Muscle layer of duodenum (tissue), 2 donors: ENCODE data around the gene CENPQ.

Experiments used
- H3K27ac ChIP-seq: one replicate; pipeline ENCODE4 v1.7.0; 2013; ENCODE audit warnings: mild to moderate bottlenecking, low read length
- H3K27me3 ChIP-seq: one replicate; pipeline ENCODE4 v1.7.0; 2013; ENCODE audit warnings: low read depth, mild to moderate bottlenecking, control low read depth, low read length
- H3K36me3 ChIP-seq, 2 donors: one replicate each; pipeline ENCODE4 v1.7.0; 2013; ENCODE audit warnings: low read length in 2 of 2, control low read depth in 1 of 2, mild to moderate bottlenecking in 1 of 2; ENCODE audit not compliant: insufficient read depth in 2 of 2, control insufficient read depth in 1 of 2
- H3K4me1 ChIP-seq, 2 donors: one replicate each; pipeline ENCODE4 v1.7.0; 2013; ENCODE audit warnings: low read length in 2 of 2, mild to moderate bottlenecking in 2 of 2, control low read depth in 1 of 2, moderate library complexity in 1 of 2; ENCODE audit not compliant: insufficient read depth in 2 of 2, control insufficient read depth in 1 of 2
- H3K4me3 ChIP-seq, 2 donors: one replicate each; pipeline ENCODE4 v1.7.0; 2013; ENCODE audit warnings: low read length in 2 of 2, low read depth in 1 of 2, mild to moderate bottlenecking in 1 of 2
- H3K9me3 ChIP-seq, 2 donors: one replicate each; pipeline ENCODE4 v1.7.0; 2013; ENCODE audit warnings: low read length in 2 of 2, control low read depth in 1 of 2, mild to moderate bottlenecking in 1 of 2; ENCODE audit not compliant: control insufficient read depth in 1 of 2
- donor health status: healthy.

CENPQ gene

DNA sequence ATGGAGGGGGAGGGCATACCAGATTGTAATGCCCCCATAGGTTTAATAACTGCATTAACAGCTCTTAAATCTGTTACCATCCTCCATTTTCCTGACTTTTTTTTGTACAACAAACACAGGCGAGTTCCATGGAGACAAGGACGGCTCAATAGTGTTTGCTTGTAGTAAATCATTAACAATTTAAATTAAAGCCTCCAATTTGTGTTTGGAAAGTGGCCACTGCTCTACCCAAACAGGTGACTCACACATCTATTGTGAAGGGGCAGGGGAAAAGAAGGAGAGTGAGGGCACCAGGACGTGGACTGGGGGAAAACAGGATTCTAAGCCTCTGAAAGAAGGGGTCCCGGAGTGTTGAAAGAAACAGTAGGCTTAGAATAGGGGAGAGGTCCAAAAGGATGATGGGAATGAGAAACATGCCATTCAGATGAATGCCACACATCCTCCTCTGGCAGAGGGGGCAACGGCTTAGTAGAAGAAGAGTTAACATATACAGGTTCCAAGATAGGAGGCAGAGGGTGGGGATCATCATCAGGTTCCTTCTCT is 43.5 kb downstream of the CENPQ start:
- no peak overlapping the region for H3K27ac ChIP-seq
- no peaks in the 10 kb centered on the region for H3K27me3 ChIP-seq
- no peak overlapping the region for H3K4me3 ChIP-seq

DNA sequence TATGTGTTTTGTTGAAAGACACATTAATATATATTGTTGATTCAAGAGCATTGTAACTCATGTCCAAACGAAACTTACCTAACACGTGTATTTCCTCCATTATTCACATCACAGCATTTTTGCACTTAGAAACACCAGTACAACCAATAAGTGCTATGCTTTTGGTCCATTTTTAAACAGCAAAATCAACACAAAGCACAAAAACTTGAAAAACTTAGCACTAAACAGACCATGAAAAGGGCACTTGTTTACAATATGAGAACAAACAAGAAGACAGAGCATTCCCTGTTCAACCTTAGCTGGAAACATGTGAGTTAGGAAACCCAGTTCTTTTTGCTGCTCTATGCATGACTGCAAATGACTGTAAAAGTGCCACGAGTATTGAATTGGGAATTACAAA is 46.2 kb downstream of the CENPQ start:
- Histone ChIP-seq H3K27me3 (no peaks in the 10 kb centered on the region), H3K27ac (no peak overlapping the region), H3K36me3 (no peaks in the 10 kb centered on the region), H3K4me3 (no peak overlapping the region), H3K4me1 (no peaks in the 10 kb centered on the region), H3K9me3 (no peaks in the 10 kb centered on the region)

More for the DNA sequence above, 43.5 kb downstream of the CENPQ start:
- Histone ChIP-seq H3K9me3 (no peaks in the 10 kb centered on the region), H3K4me1 (no peaks in the 10 kb centered on the region), H3K36me3 (no peaks in the 10 kb centered on the region)

DNA sequence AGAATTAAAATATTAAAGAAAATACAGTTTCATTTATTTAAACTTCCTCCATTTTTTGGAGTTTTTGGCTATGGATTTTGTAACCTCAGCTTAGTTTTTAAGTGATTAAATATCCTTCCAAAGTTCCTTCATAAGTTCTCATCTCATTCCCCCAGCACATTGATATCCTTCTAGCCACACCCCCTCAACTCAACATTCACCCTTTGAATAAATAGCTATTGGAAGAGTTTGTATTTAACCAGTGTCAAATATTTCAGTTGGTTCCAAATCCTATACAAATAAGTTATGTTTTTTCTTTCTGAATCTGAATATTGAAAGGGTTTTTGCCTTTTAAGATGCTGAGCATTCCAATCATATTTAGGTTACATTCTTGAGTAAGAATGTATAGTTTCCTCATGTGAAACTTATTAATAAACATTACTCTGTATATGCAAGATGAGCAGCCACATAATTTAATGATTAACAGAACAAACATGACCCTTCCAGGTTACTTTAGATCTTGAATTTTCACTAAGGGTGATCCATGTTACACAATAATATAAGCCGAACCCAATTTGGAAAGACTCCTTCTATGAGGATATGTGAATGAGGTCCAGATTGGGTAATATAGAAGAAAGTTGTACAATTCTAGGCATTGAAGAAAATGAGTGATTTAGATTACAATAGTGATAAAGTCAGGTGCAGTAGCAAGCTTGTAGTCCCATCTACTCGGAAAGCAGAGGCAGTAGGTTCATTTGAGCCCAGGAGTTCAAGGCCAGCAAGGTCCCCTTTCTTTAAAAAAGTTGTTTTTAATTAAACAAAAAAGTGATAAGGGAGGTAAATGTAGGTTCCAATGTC is 50.2 kb downstream of the CENPQ start:
- no peak overlapping the region for H3K27ac ChIP-seq
- H3K4me1 ChIP-seq: no peaks in the 10 kb centered on the region
- no peaks in the 10 kb centered on the region for H3K27me3 ChIP-seq
- H3K9me3 ChIP-seq: no peaks in the 10 kb centered on the region
- no peak overlapping the region for H3K4me3 ChIP-seq
- H3K36me3 ChIP-seq: no peaks in the 10 kb centered on the region

DNA sequence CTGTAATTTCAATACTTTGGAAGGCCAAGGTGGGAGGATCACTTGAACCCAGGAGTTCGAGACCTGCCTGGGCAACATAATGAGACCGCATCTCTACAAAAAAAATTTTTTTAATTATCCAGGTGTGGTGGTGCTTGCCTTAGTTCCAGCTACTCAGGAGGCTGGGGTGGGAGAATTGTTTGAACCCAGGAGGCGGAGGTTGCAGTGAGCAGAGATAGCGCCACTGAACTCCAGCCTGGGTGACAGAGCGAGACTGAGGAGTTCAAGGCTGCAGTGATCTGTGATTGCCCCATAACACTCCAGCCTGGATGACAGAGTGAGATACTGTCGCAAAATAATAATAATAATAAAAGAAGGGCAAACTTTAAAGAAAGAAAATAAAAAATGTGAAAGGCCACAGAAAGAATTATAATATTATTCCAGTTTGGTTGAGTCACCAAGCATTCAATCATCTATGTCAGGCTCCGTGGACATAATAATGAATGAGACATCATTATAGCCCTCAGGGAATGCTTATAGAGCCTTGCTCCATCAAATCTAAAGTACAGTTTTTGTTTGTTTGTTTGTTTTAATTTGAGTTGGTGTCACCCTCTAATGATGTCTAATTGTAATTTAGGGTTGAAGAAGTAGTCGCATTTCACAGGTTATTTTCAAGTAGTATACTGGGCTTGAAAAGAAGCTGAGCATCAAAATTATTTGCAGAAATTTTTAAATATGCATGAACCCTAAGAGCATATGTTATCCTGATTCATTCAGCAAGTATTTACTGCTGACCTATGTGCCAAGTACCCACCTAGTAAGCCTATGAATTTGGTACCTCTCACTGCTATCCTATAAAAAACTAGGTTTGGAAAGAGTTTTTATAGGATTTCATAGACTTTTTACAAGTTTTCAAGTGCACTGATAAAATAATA is 51.7 kb downstream of the CENPQ start:
- Histone ChIP-seq H3K36me3 (no peaks in the 10 kb centered on the region), H3K4me3 (no peak overlapping the region), H3K9me3 (no peaks in the 10 kb centered on the region), H3K27ac (no peak overlapping the region), H3K27me3 (no peaks in the 10 kb centered on the region), H3K4me1 (no peaks in the 10 kb centered on the region)

DNA sequence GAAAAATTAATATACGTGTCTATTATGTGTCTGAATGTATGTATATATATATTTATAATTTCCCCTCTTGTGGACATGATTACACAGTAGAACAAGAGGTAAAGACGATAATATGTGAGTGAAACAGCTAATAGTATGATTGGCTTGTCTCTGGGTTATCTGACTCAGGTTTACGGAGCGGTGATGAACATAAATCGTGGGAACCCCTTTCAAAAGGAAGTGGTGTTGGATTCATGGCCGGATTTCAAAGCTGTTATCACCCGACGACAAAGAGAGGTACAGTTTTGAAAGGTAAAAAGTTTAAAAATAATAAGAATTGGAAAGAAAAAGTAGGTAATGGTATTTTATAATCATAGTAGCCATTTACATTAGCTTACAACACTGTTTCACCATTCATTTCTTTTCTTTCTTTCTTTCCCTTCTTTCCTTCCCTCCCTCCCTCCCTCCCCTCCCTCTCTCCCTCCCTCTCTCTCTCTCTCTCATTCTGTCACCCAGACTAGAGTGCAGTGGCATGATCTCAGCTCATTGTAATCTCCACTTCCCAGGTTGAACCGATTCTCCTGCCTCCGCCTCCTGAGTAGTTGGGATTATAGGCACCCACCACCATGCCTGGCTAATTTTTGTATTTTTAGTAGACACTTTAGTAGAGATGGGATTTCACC is 52.4 kb downstream of the CENPQ start:
- Histone ChIP-seq H3K27ac (no peak overlapping the region), H3K9me3 (no peaks in the 10 kb centered on the region), H3K36me3 (no peaks in the 10 kb centered on the region), H3K4me1 (no peaks in the 10 kb centered on the region), H3K27me3 (no peaks in the 10 kb centered on the region), H3K4me3 (no peak overlapping the region)

DNA sequence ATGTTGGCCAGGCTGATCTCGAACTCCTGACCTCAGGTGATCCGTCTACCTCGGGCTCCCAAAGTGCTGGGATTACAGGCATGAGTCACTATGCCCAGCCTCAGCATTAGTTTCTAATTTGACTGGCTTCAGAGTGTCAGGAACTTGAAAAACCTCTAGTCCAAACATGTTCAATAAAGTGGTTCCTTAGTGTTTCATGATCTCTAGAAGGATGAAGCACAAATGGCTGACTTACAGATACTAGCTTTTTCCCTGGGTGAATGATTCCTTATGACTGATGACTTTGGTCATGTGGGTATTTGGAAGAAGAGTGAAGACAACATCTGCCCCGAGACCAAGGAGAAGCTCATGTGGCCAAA is 53.0 kb downstream of the CENPQ start:
- Histone ChIP-seq H3K4me3 (no peak overlapping the region), H3K4me1 (no peaks in the 10 kb centered on the region), H3K27ac (no peak overlapping the region), H3K9me3 (no peaks in the 10 kb centered on the region), H3K27me3 (no peaks in the 10 kb centered on the region), H3K36me3 (no peaks in the 10 kb centered on the region)

DNA sequence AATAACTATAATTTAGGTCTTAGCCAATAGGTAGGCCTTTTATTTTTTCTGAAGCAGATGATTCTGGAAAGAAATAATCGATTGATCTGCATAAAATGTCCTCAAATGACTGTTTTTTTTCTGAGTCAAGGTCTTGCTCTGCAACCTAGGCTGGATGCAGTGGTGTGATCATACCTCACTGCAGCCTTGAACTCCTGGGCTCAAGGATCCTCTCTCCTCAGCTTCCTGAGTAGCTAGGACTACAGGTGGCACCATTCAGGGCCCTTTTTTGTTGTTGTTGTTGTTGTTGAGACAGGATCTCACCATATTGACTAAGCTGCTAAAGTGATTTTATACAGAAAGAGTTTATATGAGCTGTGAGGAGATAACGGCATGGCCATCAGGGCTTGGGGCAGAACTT is 54.7 kb downstream of the CENPQ start:
- no peaks in the 10 kb centered on the region for H3K36me3 ChIP-seq
- H3K4me1 ChIP-seq: no peaks in the 10 kb centered on the region
- no peak overlapping the region for H3K27ac ChIP-seq
- no peaks in the 10 kb centered on the region for H3K9me3 ChIP-seq
- H3K27me3 ChIP-seq: no peaks in the 10 kb centered on the region
- no peak overlapping the region for H3K4me3 ChIP-seq

DNA sequence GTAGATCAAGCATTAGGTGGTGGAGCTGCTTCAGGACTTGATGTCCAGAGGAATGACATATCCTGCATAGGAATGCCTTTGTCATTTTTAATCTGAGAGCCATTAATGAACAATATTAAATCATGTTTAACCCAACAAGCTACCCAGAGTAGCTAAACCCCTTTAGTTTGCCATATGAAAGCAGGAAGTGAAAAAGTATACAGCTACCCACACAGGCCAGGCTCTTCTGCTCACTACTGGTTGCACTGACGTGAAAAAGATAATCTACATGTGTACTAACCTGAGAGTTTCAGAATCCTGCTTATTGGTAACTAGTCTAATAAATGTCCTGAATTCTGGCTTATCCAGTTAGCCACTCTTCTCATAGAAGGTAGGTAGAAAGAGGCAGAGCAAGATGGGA is 56.5 kb downstream of the CENPQ start:
- H3K36me3 ChIP-seq: no peaks in the 10 kb centered on the region
- H3K4me1 ChIP-seq: no peaks in the 10 kb centered on the region
- H3K27me3 ChIP-seq: no peaks in the 10 kb centered on the region
- H3K27ac ChIP-seq: no peak overlapping the region
- no peak overlapping the region for H3K4me3 ChIP-seq
- no peaks in the 10 kb centered on the region for H3K9me3 ChIP-seq

DNA sequence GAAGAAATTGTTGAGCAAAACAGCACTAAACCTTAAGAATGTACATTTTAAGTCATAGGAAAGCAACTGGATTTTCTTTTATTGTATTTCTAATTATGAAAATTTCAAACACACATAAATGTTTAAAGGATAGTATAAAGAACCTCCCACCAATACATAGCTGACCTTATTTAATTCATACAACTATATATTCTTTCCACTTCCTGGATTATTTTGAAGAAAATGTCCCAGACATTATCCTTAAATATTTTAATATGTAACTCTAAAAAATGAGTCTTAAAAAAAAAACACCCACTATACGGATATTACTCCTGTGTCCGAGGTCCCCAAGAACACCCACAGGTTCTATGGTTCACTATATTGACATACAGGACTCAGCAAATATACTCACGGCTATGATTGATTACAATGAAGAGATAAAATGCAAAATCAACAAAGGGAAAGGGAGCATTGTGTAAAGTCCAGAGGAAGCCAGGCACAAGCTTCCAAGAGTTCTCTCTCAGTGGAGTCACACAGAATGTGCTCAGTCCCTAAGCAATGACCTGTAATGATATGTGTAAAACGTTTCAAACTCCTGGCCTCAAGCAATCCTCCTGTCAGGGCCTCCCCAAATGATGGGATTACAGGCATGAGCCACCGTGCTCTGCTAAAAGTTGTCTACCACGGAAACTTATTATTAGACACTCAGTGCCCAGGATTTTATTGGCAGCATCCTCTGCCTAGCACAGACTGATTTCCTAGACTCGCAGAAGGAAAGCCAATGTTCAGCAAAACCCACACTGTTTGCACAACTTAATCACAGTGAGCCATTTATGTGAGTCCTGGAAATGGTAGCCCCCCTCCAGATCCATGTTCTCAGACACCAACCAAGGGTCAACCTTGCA is 59.8 kb downstream of the CENPQ start:
- Histone ChIP-seq H3K4me3 (no peak overlapping the region), H3K27me3 (no peaks in the 10 kb centered on the region), H3K9me3 (no peaks in the 10 kb centered on the region), H3K36me3 (no peaks in the 10 kb centered on the region), H3K4me1 (no peaks in the 10 kb centered on the region), H3K27ac (no peak overlapping the region)

DNA sequence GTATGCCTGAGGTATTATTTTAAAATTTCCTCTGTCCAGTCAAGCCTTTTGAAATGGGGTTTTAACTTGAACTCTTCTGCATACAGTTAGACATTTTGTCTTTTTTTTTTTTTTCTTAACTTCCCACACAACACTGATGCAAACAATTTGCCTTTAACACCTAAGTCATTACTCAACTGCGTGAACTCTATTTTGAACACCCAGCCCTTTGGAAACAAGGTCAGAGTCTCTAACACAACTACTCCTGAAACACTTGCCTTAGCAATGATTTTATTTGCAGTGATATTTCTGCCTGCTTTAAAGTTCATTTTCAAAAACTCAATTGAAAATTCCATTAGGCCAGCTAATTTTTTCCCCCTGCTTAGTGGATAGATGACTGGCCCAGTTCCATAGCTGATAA is 60.7 kb downstream of the CENPQ start:
- Histone ChIP-seq H3K4me3 (no peak overlapping the region), H3K9me3 (no peaks in the 10 kb centered on the region), H3K4me1 (no peaks in the 10 kb centered on the region), H3K27me3 (no peaks in the 10 kb centered on the region), H3K36me3 (no peaks in the 10 kb centered on the region), H3K27ac (no peak overlapping the region)
